Muscle layer of colon (tissue), 2 donors: Measurements from ENCODE around the gene TRIM36.

ENCODE experiments used
- H3K27ac ChIP-seq: one replicate; pipeline ENCODE4 v1.7.0; 2013; ENCODE audit warnings: low read depth, mild to moderate bottlenecking, low read length, moderate library complexity
- H3K27me3 ChIP-seq, 2 donors: one replicate each; pipeline ENCODE4 v1.7.0; 2013; ENCODE audit warnings: low read length in 2 of 2, mild to moderate bottlenecking in 2 of 2; ENCODE audit not compliant: insufficient read depth in 2 of 2, control insufficient read depth in 1 of 2
- H3K36me3 ChIP-seq: one replicate; pipeline ENCODE4 v1.7.0; 2013; ENCODE audit warnings: mild to moderate bottlenecking, low read length; ENCODE audit not compliant: insufficient read depth
- H3K4me1 ChIP-seq: one replicate; pipeline ENCODE4 v1.7.0; 2013; ENCODE audit warnings: mild to moderate bottlenecking, low read length; ENCODE audit not compliant: insufficient read depth
- H3K4me3 ChIP-seq, 2 donors: one replicate each; pipeline ENCODE4 v1.7.0; 2013; ENCODE audit warnings: low read length in 2 of 2, low read depth in 1 of 2, mild to moderate bottlenecking in 1 of 2, moderate library complexity in 1 of 2
- H3K9ac ChIP-seq: one replicate; pipeline ENCODE4 v1.7.0; 2013; ENCODE audit warnings: low read length
- H3K9me3 ChIP-seq: one replicate; pipeline ENCODE4 v1.7.0; 2013; ENCODE audit warnings: mild to moderate bottlenecking, low read length
- donor health status: abdominal sarcoma.
- donor health status: Adenocarcinoma of cecum.

The TRIM36 gene

GRCh38 chr5:115160975-115161475 is 8.7 kb downstream of the TRIM36 start:
- Histone ChIP-seq H3K4me1 (no peaks in the 10 kb centered on the region), H3K4me3 (no peak overlapping the region)

DNA sequence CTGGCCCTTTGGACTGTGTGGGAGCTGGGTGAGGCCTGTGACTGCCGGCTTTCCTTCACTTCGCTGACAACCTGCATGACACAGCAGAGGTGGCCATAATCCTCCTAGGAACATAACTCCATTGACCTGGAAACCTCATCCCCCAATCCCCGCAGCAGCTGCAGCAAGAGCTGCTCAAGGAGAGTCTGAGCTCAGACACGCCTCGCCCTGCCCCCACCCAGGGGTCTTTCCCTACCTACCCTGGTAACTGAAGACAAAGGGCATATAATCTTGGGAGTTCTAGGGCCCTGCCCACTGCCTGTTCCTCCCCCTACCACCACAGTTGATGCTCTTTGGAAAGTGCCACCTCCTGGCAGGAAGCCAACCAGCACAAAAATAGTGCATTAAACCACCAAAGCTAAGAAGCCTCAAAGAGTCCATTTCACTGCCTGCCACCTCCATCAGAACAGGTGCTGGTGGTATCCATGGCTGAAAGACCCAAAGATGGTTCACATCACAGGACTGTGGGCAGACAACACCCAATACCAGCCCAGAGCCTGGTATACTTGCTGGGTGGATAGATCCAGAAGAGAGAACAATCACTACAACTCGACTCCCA is 18.4 kb downstream of the TRIM36 start:
- peaks cover 6% of the 10 kb centered on the region for H3K9me3 ChIP-seq
- no peak overlapping the region for H3K9ac ChIP-seq
- no peak overlapping the region for H3K27ac ChIP-seq
- no peak overlapping the region for H3K4me3 ChIP-seq
- no peaks in the 10 kb centered on the region for H3K4me1 ChIP-seq
- no peaks in the 10 kb centered on the region for H3K27me3 ChIP-seq
- no peaks in the 10 kb centered on the region for H3K36me3 ChIP-seq

More at GRCh38 chr5:115160975-115161475, 8.7 kb downstream of the TRIM36 start:
- H3K36me3 ChIP-seq, result no peaks in the 10 kb centered on the region
- no peak overlapping the region for H3K9ac ChIP-seq
- H3K27ac ChIP-seq, result no peak overlapping the region
- H3K27me3 ChIP-seq, result peaks cover 2 to 10% of the 10 kb centered on the region in 2 donors
- no peaks in the 10 kb centered on the region for H3K9me3 ChIP-seq

- no peak overlapping the region for H3K9ac ChIP-seq
- no peaks in the 10 kb centered on the region for H3K4me1 ChIP-seq
- no peaks in the 10 kb centered on the region for H3K27me3 ChIP-seq
- peaks cover 6% of the 10 kb centered on the region for H3K9me3 ChIP-seq
- H3K36me3 ChIP-seq, result no peaks in the 10 kb centered on the region
- H3K4me3 ChIP-seq, result no peak overlapping the region
- H3K27ac ChIP-seq, result no peak overlapping the region
These were observed 19.2 kb downstream of the TRIM36 start for GRCh38 chr5:115150512-115150911.

GRCh38 chr5:115147052-115147451 is 22.7 kb downstream of the TRIM36 start:
- Histone ChIP-seq H3K27me3 (no peaks in the 10 kb centered on the region), H3K4me1 (no peaks in the 10 kb centered on the region), H3K4me3 (no peak overlapping the region), H3K9me3 (peaks cover 6% of the 10 kb centered on the region), H3K27ac (no peak overlapping the region), H3K9ac (no peak overlapping the region), H3K36me3 (no peaks in the 10 kb centered on the region)

- Histone ChIP-seq H3K9ac (no peak overlapping the region), H3K4me1 (no peaks in the 10 kb centered on the region), H3K4me3 (no peak overlapping the region), H3K27ac (no peak overlapping the region), H3K9me3 (no peaks in the 10 kb centered on the region), H3K27me3 (no peaks in the 10 kb centered on the region), H3K36me3 (no peaks in the 10 kb centered on the region)
These were observed 33.4 kb downstream of the TRIM36 start for GRCh38 chr5:115136294-115136693.

DNA sequence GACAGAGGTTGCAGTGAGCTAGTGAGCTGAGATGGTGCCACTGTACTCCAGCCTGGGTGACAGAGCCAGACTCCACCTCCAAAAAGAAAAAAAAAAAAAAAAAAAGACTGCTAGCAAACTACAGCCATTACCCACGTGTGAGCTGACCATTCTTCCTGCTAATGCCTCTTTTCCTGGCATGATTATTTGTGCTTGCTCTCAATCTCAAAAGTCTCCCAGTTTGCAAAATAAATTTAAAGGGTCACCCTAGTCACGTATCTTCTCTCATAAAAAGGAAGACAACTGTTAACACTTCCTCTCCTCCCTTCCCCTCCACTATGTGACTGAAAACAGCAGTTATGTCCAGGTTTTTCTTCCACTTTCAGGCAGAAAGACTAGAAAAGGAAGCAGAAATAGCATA is 37.2 kb downstream of the TRIM36 start:
- Histone ChIP-seq H3K27ac (no peak overlapping the region), H3K4me1 (no peaks in the 10 kb centered on the region), H3K36me3 (no peaks in the 10 kb centered on the region), H3K9ac (no peak overlapping the region), H3K27me3 (no peaks in the 10 kb centered on the region), H3K9me3 (no peaks in the 10 kb centered on the region), H3K4me3 (no peak overlapping the region)

GRCh38 chr5:115126303-115126702 is 43.4 kb downstream of the TRIM36 start:
- H3K4me3 ChIP-seq, result no peak overlapping the region
- H3K9me3 ChIP-seq, result no peaks in the 10 kb centered on the region
- H3K27ac ChIP-seq, result no peak overlapping the region
- H3K9ac ChIP-seq, result no peak overlapping the region
- no peaks in the 10 kb centered on the region for H3K4me1 ChIP-seq
- no peaks in the 10 kb centered on the region for H3K36me3 ChIP-seq
- no peaks in the 10 kb centered on the region for H3K27me3 ChIP-seq

DNA sequence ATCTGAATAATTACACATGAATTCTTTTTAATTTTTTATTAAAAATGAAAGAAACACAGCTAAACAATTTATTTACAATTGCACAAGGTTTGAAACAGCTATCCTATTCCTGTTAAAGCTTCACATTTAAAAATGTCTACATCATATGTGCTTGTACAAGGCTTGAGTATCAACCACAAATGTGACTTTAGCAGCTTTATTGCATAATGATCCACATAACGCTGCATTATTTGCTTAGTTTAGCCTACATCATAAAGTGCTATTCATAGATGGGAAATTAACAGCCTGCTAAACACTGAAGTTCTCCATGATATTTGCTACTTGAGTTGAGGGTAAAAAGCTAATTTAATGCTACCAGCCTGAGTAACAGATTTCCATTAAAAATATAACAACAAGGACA is 45.0 kb downstream of the TRIM36 start:
- H3K36me3 ChIP-seq, result no peaks in the 10 kb centered on the region
- no peak overlapping the region for H3K27ac ChIP-seq
- H3K27me3 ChIP-seq, result no peaks in the 10 kb centered on the region
- no peak overlapping the region for H3K9ac ChIP-seq
- no peaks in the 10 kb centered on the region for H3K4me1 ChIP-seq
- no peak overlapping the region for H3K4me3 ChIP-seq
- no peaks in the 10 kb centered on the region for H3K9me3 ChIP-seq

DNA sequence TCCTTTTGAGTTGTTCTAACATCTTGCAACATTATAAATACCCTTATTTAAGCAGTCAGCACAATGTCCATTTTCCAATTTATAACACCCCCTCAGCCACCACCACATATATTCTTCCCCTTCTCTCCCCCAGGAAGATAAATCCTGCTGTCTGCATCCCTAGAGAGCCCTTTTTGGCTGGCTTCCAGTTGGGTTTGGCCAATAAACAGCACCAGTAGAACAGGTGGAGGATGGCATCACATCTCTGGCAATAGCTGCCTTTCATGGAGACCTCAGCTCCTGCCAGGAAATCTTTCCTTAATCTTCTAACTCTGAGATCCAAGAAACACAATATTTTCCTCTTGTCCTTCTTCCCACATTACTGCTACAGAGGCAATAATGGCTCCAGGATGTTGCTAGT is 53.7 kb downstream of the TRIM36 start:
- H3K4me1 ChIP-seq, result no peaks in the 10 kb centered on the region
- no peaks in the 10 kb centered on the region for H3K36me3 ChIP-seq
- no peak overlapping the region for H3K9ac ChIP-seq
- H3K9me3 ChIP-seq, result no peaks in the 10 kb centered on the region
- no peak overlapping the region for H3K27ac ChIP-seq
- no peak overlapping the region for H3K4me3 ChIP-seq
- H3K27me3 ChIP-seq, result no peaks in the 10 kb centered on the region

GRCh38 chr5:115109840-115110239 is 59.9 kb downstream of the TRIM36 start:
- Histone ChIP-seq H3K36me3 (no peaks in the 10 kb centered on the region), H3K9me3 (no peaks in the 10 kb centered on the region), H3K27ac (no peak overlapping the region), H3K4me3 (no peak overlapping the region), H3K4me1 (no peaks in the 10 kb centered on the region), H3K27me3 (no peaks in the 10 kb centered on the region), H3K9ac (no peak overlapping the region)

DNA sequence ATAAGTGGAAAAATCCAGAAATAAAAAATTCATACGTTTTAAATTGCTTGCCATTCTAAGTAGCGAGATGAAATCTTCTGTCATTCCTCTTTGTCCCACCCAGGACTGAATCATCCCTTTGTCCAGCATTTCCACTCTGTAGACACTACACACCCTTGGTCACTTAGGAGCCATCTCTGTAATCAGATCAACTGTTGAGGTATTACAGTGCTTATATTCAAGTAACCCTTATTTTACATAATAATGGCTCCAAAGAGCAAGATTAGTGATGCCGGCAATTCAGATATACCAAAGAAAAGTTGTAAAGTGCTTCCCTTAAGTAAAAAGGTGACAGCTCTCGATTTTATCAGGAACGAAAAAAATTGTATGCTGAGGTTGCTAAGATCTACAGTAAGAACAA is 60.4 kb downstream of the TRIM36 start:
- no peak overlapping the region for H3K27ac ChIP-seq
- no peaks in the 10 kb centered on the region for H3K27me3 ChIP-seq
- H3K9ac ChIP-seq, result no peak overlapping the region
- H3K4me1 ChIP-seq, result no peaks in the 10 kb centered on the region
- H3K36me3 ChIP-seq, result no peaks in the 10 kb centered on the region
- H3K9me3 ChIP-seq, result no peaks in the 10 kb centered on the region
- no peak overlapping the region for H3K4me3 ChIP-seq

GRCh38 chr5:115100319-115100955 is 69.3 kb downstream of the TRIM36 start:
- H3K9me3 ChIP-seq, result no peaks in the 10 kb centered on the region
- H3K4me1 ChIP-seq, result no peaks in the 10 kb centered on the region
- H3K27ac ChIP-seq, result no peak overlapping the region
- no peak overlapping the region for H3K4me3 ChIP-seq
- H3K36me3 ChIP-seq, result no peaks in the 10 kb centered on the region
- H3K9ac ChIP-seq, result no peak overlapping the region
- no peaks in the 10 kb centered on the region for H3K27me3 ChIP-seq
